ENCODE data around the gene LIF. TPM values are rescaled to one million over a fixed set of nuclear protein-coding genes. Genes with fewer than 3 reads are reported as not detected.

LIF gene
- total and polyA plus RNA-seq, 2 donors (not counting 3 experiments of a cell fraction or from before 2014, with no cell fraction given): 0.12 to 0.27 TPM

DNA sequence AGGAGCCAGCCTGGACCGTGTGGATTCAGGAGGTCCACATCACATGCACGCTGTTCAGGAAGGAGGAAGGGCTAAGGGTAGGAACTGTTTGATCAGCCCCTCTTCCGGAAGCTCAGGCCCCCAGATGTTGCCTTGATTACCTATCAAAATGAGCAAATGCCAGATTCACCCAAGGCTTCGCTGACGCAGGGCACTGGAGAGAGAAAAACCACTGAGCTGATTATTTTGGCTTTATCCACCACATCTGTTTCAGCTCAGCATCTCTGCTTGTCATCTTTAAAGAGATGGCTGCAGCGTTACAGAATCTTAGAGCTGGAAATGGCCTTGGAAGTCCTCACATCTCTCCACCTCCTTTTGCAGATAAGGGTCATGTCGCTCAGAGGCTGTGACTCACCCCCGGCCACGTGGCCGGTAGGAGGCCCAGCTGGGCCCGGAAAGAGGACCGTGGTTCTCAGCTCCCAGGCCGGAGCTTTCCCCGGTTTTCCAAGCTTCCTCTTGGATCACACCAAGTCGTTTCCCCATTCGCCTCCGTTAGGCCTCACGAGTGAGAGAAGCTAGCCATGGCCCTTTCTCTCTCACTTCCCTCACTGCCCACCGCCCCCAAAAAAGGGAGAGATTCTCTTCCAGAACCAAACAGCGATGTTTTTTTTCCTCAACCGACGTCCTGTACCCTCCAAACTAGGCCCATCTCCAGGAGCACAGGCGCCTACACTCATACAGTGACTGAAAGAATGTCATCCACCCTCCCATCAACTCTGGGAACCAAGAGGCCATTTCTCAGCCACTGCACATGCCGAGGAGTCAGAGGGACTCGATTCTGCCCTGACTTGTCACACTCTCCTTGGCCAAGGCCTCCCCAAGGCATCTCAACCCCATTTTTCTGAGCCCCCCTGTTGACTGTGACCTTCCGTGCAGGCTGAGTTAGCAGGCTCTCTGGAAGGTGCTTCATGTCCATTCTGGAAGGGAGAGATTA, 37.6 kb downstream of the LIF start:
- FAIRE-seq (peak; percentile 82), DNase-seq (ENCODE audit: low read depth, low spot score) (peak; percentile 70)
- Histone ChIP-seq H3K4me1 (ENCODE audit: control insufficient read depth, extremely low read depth, insufficient read depth, low read length) (peaks cover 37% of the 10 kb centered on the region), H3K79me2 (ENCODE audit: control insufficient read depth, insufficient read depth, low read length) (no peaks in the 10 kb centered on the region), H3K9me3 (replicated peaks; ENCODE audit: control insufficient read depth, insufficient read depth, low read length) (no peaks in the 10 kb centered on the region), H3K27me3 (ENCODE audit: control insufficient read depth in 2 of 2, insufficient read depth in 2 of 2, low read length in 2 of 2) (no peaks in the 10 kb centered on the region), H4K20me1 (replicated peaks; ENCODE audit: control insufficient read depth, extremely low read depth, insufficient read depth, low read length) (no peaks in the 10 kb centered on the region), H3K4me2 (ENCODE audit: insufficient read depth, low read length) (no peak overlapping the region), H3K9ac (replicated peaks; ENCODE audit: extremely low read depth, insufficient read depth, low read length) (no peak overlapping the region), H3K4me3 (replicated peaks in 1 of 3; ENCODE audit: insufficient read depth in 1 of 3, low read depth in 1 of 3, low read length in 3 of 3) (no peak overlapping the region), H3K9me1 (replicated peaks; ENCODE audit: control insufficient read depth, extremely low read depth, insufficient read depth, low read length) (no peaks in the 10 kb centered on the region), H3K36me3 (ENCODE audit: control insufficient read depth in 2 of 2, extremely low read depth in 1 of 2, insufficient read depth in 2 of 2, low read length in 2 of 2) (no peaks in the 10 kb centered on the region), H2AFZ (ENCODE audit: low read depth, low read length) (peak overlapping the region; percentile 41), H3K27ac (ENCODE audit: insufficient read depth, low read depth, low read length) (peak overlapping the region; percentile 21)
- POLR2A ChIA-PET: interaction anchor here (0.6 to 1.0 kb wide), 3 partner anchors 13 to 537 kb away, joined by 3 to 5 read pairs (median 3); partner anchors contain the start of gene CASTOR1
- dilution Hi-C loops (cut with MboI; ENCODE audit: extremely low pct_ligation_motif_present, low sequenced_read_pairs) (no loop called here), intact Hi-C loops (cut with micrococcal nuclease) (no loop called here)
- TF ChIP-seq GATA2 (IDR thresholded peaks at IDR 0.05; ENCODE audit: insufficient read depth, insufficient read length, low read depth, low read length): peak; percentile 48
- peak; percentile 65 for TF ChIP-seq JUN (IDR thresholded peaks at IDR 0.05; ENCODE audit: borderline replicate concordance, insufficient read depth, insufficient read length, low read depth)
- no peak for TF ChIP-seq POLR2A (IDR thresholded peaks at IDR 0.05; ENCODE audit: low read depth, low read length)
- peak; percentile 59 for TF ChIP-seq MYC (IDR thresholded peaks at IDR 0.05; ENCODE audit: low read depth, low read length)
- no peak for TF ChIP-seq EZH2 (IDR thresholded peaks at IDR 0.05; ENCODE audit: borderline replicate concordance, low read depth, low read length, severe bottlenecking)
- peak; percentile 90 for TF ChIP-seq FOS (IDR thresholded peaks at IDR 0.05; ENCODE audit: borderline replicate concordance, insufficient read depth, low read length)
- TF ChIP-seq, protein P1, sequence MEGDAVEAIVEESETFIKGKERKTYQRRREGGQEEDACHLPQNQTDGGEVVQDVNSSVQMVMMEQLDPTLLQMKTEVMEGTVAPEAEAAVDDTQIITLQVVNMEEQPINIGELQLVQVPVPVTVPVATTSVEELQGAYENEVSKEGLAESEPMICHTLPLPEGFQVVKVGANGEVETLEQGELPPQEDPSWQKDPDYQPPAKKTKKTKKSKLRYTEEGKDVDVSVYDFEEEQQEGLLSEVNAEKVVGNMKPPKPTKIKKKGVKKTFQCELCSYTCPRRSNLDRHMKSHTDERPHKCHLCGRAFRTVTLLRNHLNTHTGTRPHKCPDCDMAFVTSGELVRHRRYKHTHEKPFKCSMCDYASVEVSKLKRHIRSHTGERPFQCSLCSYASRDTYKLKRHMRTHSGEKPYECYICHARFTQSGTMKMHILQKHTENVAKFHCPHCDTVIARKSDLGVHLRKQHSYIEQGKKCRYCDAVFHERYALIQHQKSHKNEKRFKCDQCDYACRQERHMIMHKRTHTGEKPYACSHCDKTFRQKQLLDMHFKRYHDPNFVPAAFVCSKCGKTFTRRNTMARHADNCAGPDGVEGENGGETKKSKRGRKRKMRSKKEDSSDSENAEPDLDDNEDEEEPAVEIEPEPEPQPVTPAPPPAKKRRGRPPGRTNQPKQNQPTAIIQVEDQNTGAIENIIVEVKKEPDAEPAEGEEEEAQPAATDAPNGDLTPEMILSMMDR (IDR thresholded peaks at IDR 0.05; ENCODE audit: extremely low read depth in 1 of 2, insufficient read depth in 1 of 2, low read depth in 1 of 2, low read length in 2 of 2): no peak
- TF ChIP-seq, protein P2, sequence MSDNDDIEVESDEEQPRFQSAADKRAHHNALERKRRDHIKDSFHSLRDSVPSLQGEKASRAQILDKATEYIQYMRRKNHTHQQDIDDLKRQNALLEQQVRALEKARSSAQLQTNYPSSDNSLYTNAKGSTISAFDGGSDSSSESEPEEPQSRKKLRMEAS (IDR thresholded peaks at IDR 0.05; ENCODE audit: insufficient read depth, insufficient read length): peak; percentile 88
- TF ChIP-seq POLR2AphosphoS5 (IDR thresholded peaks at IDR 0.05; ENCODE audit: insufficient read depth, low read depth, low read length): peak; percentile 59
- CTCF ChIA-PET: interaction anchor here (0.6 to 2.1 kb wide), 7 partner anchors 9 to 584 kb away, joined by 3 to 6 read pairs (median 3); no protein-coding TSS in a partner anchor
- no TSS peak for BruUV-seq (replicated peaks)
